Natural killer cell treated with Interleukin-12 subunit alpha and Interleukin-12 subunit beta and Interleukin-15 and Interleukin-18, amount 100 ng/mL, for 72 hours (primary cell): ENCODE results near the gene SYT1. TPM values are rescaled to one million over a fixed set of nuclear protein-coding genes. Genes with fewer than 3 reads are reported as not detected.

Source experiments
- ATAC-seq, 2 donors: fragments of 150-1000 bp; cut with Tn5 transposase in 1 of 2; sonication (Bioruptor Pico), chemical (Tn5 transposase) in 1 of 2; 2 replicates each; pipeline ENCODE4 v1.10.0; 2021
- DNase-seq: peaks from one replicate; pipeline ENCODE4 v3.0.0; 2022; ENCODE audit warnings: low spot score
- H3K27ac Mint-ChIP-seq, 2 donors: 1 replicate in 1 of 2; 2 replicates in 1 of 2; pipeline ENCODE4 v1.8.0; 2022; ENCODE audit warnings: mixed read lengths in 2 of 2, mild to moderate bottlenecking in 1 of 2, moderate library complexity in 1 of 2
- H3K27me3 Mint-ChIP-seq, 2 donors: 1 replicate in 1 of 2; 2 replicates in 1 of 2; pipeline ENCODE4 v1.8.0; 2022; ENCODE audit warnings: mixed read lengths in 2 of 2
- H3K36me3 Mint-ChIP-seq: one replicate; pipeline ENCODE4 v1.8.0; 2022; ENCODE audit warnings: mixed read lengths
- H3K4me1 Mint-ChIP-seq, 2 donors: 1 replicate in 1 of 2; 2 replicates in 1 of 2; pipeline ENCODE4 v1.8.0; 2022; ENCODE audit warnings: low read depth in 2 of 2, mixed read lengths in 2 of 2, mild to moderate bottlenecking in 1 of 2
- H3K4me3 Mint-ChIP-seq: one replicate; pipeline ENCODE4 v1.8.0; 2022; ENCODE audit warnings: mixed read lengths
- H3K9me3 Mint-ChIP-seq: 2 replicates; pipeline ENCODE4 v1.8.0; 2022; ENCODE audit warnings: mixed read lengths
- total RNA-seq, 2 donors: library from RNA; stranded (reverse); gene quantifications; one replicate each; pipeline ENCODE4 v1.2.3, GENCODE V29; 2022

SYT1 gene
- total RNA-seq, 2 donors from 2014 or later: not detected

GRCh38 chr12:78878459-78878858 is 13.9 kb downstream of the SYT1 start:
- H3K4me3 Mint-ChIP-seq: no peak overlapping the region

GRCh38 chr12:78878866-78879265 is 14.3 kb downstream of the SYT1 start:
- no peak for ATAC-seq
- peaks cover 24% of the 10 kb centered on the region for H3K9me3 Mint-ChIP-seq
- no peak overlapping the region for H3K27ac Mint-ChIP-seq
- no peak for DNase-seq
- H3K27me3 Mint-ChIP-seq: no peaks in the 10 kb centered on the region
- H3K4me1 Mint-ChIP-seq: no peaks in the 10 kb centered on the region
- H3K4me3 Mint-ChIP-seq: no peak overlapping the region
- peaks cover 14% of the 10 kb centered on the region for H3K36me3 Mint-ChIP-seq

More at GRCh38 chr12:78878459-78878858, 13.9 kb downstream of the SYT1 start:
- Mint-ChIP-seq H3K36me3 (peaks cover 14% of the 10 kb centered on the region), H3K27ac (no peak overlapping the region), H3K4me1 (no peaks in the 10 kb centered on the region), H3K27me3 (no peaks in the 10 kb centered on the region), H3K9me3 (peaks cover 24% of the 10 kb centered on the region)
- ATAC-seq: no peak
- DNase-seq: no peak

GRCh38 chr12:78880078-78880477 is 15.5 kb downstream of the SYT1 start:
- ATAC-seq: no peak
- H3K4me3 Mint-ChIP-seq: no peak overlapping the region
- peaks cover 19% of the 10 kb centered on the region for H3K9me3 Mint-ChIP-seq
- H3K36me3 Mint-ChIP-seq: peaks cover 14% of the 10 kb centered on the region
- no peaks in the 10 kb centered on the region for H3K4me1 Mint-ChIP-seq
- no peak overlapping the region for H3K27ac Mint-ChIP-seq
- DNase-seq: no peak
- no peaks in the 10 kb centered on the region for H3K27me3 Mint-ChIP-seq

- ATAC-seq: no peak
- Mint-ChIP-seq H3K36me3 (peaks cover 14% of the 10 kb centered on the region), H3K27me3 (no peaks in the 10 kb centered on the region), H3K4me1 (no peaks in the 10 kb centered on the region), H3K27ac (no peak overlapping the region), H3K4me3 (no peak overlapping the region), H3K9me3 (peaks cover 18% of the 10 kb centered on the region)
- no peak for DNase-seq
These were observed 17.1 kb downstream of the SYT1 start for GRCh38 chr12:78881685-78882084.

- H3K4me1 Mint-ChIP-seq: no peaks in the 10 kb centered on the region
- ATAC-seq: no peak
- H3K4me3 Mint-ChIP-seq: no peak overlapping the region
These were observed 20.9 kb downstream of the SYT1 start for GRCh38 chr12:78885466-78885865.

GRCh38 chr12:78886719-78887407 is 22.3 kb downstream of the SYT1 start:
- Mint-ChIP-seq H3K4me3 (no peak overlapping the region), H3K9me3 (peaks cover 4% of the 10 kb centered on the region), H3K27ac (no peak overlapping the region), H3K36me3 (peaks cover 4% of the 10 kb centered on the region), H3K27me3 (no peaks in the 10 kb centered on the region), H3K4me1 (no peaks in the 10 kb centered on the region)
- DNase-seq: no peak
- no peak for ATAC-seq

More at GRCh38 chr12:78885466-78885865, 20.9 kb downstream of the SYT1 start:
- Mint-ChIP-seq H3K27ac (no peak overlapping the region), H3K27me3 (no peaks in the 10 kb centered on the region), H3K36me3 (peaks cover 9% of the 10 kb centered on the region), H3K9me3 (peaks cover 9% of the 10 kb centered on the region)
- DNase-seq: no peak

- H3K27me3 Mint-ChIP-seq: no peaks in the 10 kb centered on the region
- peaks cover 4% of the 10 kb centered on the region for H3K9me3 Mint-ChIP-seq
- H3K4me3 Mint-ChIP-seq: no peak overlapping the region
- no peak for ATAC-seq
- no peaks in the 10 kb centered on the region for H3K4me1 Mint-ChIP-seq
- H3K27ac Mint-ChIP-seq: no peak overlapping the region
- DNase-seq: no peak
- peaks cover 4% of the 10 kb centered on the region for H3K36me3 Mint-ChIP-seq
These were observed 22.9 kb downstream of the SYT1 start for GRCh38 chr12:78887444-78887843.

GRCh38 chr12:78888568-78888967 is 24.0 kb downstream of the SYT1 start:
- peaks cover 4% of the 10 kb centered on the region for H3K36me3 Mint-ChIP-seq

GRCh38 chr12:78891646-78892353 is 27.2 kb downstream of the SYT1 start:
- H3K36me3 Mint-ChIP-seq: peaks cover 4% of the 10 kb centered on the region
- ATAC-seq: no peak
- H3K27me3 Mint-ChIP-seq: no peaks in the 10 kb centered on the region
- H3K4me3 Mint-ChIP-seq: no peak overlapping the region
- peaks cover 6% of the 10 kb centered on the region for H3K9me3 Mint-ChIP-seq
- no peaks in the 10 kb centered on the region for H3K4me1 Mint-ChIP-seq
- no peak overlapping the region for H3K27ac Mint-ChIP-seq
- DNase-seq: no peak

More at GRCh38 chr12:78888568-78888967, 24.0 kb downstream of the SYT1 start:
- DNase-seq (no peak), ATAC-seq (no peak)
- H3K4me3 Mint-ChIP-seq: no peak overlapping the region
- H3K27me3 Mint-ChIP-seq: no peaks in the 10 kb centered on the region
- no peak overlapping the region for H3K27ac Mint-ChIP-seq
- no peaks in the 10 kb centered on the region for H3K4me1 Mint-ChIP-seq
- peaks cover 4% of the 10 kb centered on the region for H3K9me3 Mint-ChIP-seq

- no peaks in the 10 kb centered on the region for H3K4me1 Mint-ChIP-seq
- H3K27ac Mint-ChIP-seq: no peak overlapping the region
- H3K4me3 Mint-ChIP-seq: no peak overlapping the region
- H3K36me3 Mint-ChIP-seq: no peaks in the 10 kb centered on the region
- peaks cover 2% of the 10 kb centered on the region for H3K9me3 Mint-ChIP-seq
- DNase-seq (no peak), ATAC-seq (no peak)
- no peaks in the 10 kb centered on the region for H3K27me3 Mint-ChIP-seq
These were observed 33.8 kb downstream of the SYT1 start for GRCh38 chr12:78898416-78898815.

- Mint-ChIP-seq H3K36me3 (peaks cover 6% of the 10 kb centered on the region), H3K4me3 (no peak overlapping the region), H3K9me3 (peaks cover 20% of the 10 kb centered on the region), H3K27ac (no peak overlapping the region), H3K27me3 (no peaks in the 10 kb centered on the region), H3K4me1 (no peaks in the 10 kb centered on the region)
- no peak for ATAC-seq
- DNase-seq: no peak
These were observed 50.3 kb downstream of the SYT1 start for GRCh38 chr12:78914859-78915331.

GRCh38 chr12:78916845-78917480 is 52.4 kb downstream of the SYT1 start:
- Mint-ChIP-seq H3K27me3 (no peaks in the 10 kb centered on the region), H3K36me3 (no peaks in the 10 kb centered on the region), H3K9me3 (peaks cover 13% of the 10 kb centered on the region), H3K4me3 (no peak overlapping the region), H3K27ac (no peak overlapping the region), H3K4me1 (no peaks in the 10 kb centered on the region)
- ATAC-seq: no peak
- DNase-seq: no peak

- Mint-ChIP-seq H3K36me3 (no peaks in the 10 kb centered on the region), H3K9me3 (peaks cover 13% of the 10 kb centered on the region), H3K27me3 (no peaks in the 10 kb centered on the region), H3K4me3 (no peak overlapping the region), H3K27ac (no peak overlapping the region), H3K4me1 (no peaks in the 10 kb centered on the region)
- DNase-seq: no peak
- no peak for ATAC-seq
These were observed 52.9 kb downstream of the SYT1 start for GRCh38 chr12:78917513-78917912.

- Mint-ChIP-seq H3K27me3 (no peaks in the 10 kb centered on the region), H3K27ac (no peak overlapping the region), H3K9me3 (peaks cover 13% of the 10 kb centered on the region), H3K4me1 (no peaks in the 10 kb centered on the region), H3K4me3 (no peak overlapping the region), H3K36me3 (no peaks in the 10 kb centered on the region)
- ATAC-seq: no peak
- no peak for DNase-seq
These were observed 53.7 kb downstream of the SYT1 start for GRCh38 chr12:78918268-78918667.
